GM18511 (cell line): ENCODE data around the gene ELFN1.
"Not testable (repeated sequence)": the region's sequence is repeated elsewhere in the genome, so short reads cannot be mapped to it uniquely, and the experiment has no call there.

Experiments used
- ATAC-seq: cut with Tn5 transposase; IDR thresholded peaks from one replicate; pipeline ENCODE4 v1.9.1; 2021; ENCODE audit warnings: mild to moderate bottlenecking, moderate library complexity; ENCODE audit not compliant: unreplicated experiment

The ELFN1 gene

DNA sequence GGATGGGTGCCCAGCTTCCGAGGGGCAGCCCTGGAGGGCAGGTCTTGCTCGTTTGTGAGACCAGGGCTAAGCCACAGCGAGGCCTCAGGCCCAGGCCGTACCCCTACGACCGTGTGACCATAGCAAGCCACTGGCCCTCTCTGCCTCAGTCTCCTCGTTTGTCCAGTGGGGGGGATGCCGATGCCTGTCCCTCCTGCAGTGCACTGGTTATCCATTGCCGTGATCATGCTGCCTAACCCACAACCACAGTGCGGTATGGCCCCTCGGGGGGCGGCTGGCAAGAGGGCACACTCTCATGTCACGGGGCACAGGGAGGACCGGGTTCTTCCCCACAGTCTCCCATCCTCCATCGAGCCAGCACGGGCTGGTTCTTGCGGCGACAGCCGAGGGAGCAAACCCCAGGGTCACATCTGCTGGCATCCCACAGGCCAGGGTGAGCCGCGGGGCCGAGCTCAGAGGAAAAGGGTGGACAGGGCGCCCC is 80.5 kb downstream of the ELFN1 start:
- ATAC-seq, result no peak

DNA sequence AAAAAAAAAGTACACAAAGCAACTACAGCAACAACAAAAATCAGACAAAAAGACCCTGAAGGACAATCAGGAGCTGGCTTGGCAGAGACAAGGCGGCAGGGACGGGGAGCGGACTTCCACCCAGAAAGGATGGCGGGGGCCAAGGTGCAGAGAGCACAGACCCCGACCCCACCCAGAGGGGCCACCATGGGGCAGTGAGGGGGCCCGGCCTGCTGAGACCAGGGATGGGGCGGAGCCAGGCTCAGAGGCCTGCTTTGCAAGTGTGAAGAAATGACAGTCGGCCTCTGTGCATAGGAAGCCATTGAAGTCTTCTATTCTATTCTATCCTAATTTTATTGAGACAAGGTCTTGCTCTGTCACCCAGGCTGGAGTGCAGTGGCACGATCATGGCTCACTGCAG is 82.0 kb downstream of the ELFN1 start:
- no peak for ATAC-seq

DNA sequence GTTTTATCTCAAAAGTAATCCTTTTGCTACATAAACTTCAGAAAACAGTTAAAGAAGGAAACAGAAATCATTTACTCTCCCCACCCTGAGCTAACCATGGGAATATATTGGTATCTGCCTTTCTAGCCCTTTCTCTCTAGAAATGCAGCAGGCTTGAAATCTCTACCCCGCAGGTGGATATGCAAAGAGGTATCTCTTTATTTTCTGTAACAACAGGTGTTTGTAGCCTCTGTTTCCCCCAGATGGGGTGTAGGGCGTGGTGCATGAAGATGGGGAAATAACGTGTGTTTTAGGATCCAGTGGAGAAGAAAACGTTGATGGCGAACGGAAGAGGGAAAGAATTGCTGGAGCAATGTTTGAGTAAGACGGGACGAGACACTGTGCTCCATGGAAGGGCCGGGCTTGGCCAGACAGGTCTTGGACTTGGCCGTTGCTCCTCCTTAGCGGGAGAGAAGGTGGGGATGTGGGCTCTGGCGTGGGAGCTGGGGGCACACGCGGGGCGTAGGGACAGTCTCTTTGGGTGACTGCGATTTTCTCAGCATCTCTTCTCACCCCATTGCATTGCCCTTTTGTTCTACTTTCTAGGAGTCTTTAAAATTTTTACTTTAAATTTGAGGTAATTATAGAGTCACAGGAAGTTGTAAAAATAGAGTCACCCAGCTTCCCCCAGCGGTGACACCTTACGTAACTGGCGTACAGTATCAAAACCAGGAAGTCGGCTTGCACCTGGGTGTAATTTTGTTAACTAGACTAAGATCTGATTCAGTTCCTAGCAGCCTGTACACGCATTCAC is 82.9 kb downstream of the ELFN1 start:
- no peak for ATAC-seq

DNA sequence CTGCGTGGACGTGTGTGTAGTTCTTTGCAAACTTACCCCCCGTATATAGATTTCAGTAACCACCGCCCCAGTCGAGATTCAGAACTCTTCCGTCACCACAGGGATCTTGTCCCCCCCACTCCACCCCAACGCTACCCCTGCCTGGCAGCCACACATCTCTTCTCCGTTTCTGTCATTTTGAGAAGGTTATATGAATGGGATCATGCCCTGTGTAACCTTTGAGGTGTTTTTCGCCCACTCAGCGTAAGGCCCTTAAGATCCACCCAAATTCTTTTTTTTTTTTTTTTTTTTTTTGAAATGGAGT is 83.4 kb downstream of the ELFN1 start:
- no peak for ATAC-seq

DNA sequence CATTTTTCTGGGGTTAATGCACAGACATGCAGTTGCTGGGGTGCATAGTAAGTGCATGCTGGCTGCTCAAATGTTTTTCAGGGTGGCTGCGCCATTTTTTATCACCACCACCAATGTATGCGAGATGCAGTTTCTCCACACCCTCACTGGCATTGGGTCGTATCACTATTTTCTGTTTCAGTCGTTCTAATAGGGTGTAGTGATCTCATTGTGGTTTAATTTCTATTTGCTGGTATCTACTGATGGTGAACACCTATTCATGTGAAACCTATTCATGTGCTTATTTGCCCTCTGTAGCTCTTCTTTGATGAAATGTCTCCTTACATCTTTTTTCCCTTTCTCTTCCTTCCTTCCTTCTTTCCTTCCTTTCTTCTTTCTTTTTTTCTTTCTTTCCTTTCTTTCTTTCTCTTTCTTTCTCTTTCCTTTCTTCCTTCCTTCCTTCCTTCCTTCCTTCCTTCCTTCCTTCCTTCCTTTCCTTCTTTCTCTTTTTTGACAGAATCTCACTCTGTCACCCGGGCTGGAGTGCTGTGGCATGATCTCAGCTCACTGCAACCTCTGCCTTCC is 84.3 kb downstream of the ELFN1 start:
- ATAC-seq, result no peak

DNA sequence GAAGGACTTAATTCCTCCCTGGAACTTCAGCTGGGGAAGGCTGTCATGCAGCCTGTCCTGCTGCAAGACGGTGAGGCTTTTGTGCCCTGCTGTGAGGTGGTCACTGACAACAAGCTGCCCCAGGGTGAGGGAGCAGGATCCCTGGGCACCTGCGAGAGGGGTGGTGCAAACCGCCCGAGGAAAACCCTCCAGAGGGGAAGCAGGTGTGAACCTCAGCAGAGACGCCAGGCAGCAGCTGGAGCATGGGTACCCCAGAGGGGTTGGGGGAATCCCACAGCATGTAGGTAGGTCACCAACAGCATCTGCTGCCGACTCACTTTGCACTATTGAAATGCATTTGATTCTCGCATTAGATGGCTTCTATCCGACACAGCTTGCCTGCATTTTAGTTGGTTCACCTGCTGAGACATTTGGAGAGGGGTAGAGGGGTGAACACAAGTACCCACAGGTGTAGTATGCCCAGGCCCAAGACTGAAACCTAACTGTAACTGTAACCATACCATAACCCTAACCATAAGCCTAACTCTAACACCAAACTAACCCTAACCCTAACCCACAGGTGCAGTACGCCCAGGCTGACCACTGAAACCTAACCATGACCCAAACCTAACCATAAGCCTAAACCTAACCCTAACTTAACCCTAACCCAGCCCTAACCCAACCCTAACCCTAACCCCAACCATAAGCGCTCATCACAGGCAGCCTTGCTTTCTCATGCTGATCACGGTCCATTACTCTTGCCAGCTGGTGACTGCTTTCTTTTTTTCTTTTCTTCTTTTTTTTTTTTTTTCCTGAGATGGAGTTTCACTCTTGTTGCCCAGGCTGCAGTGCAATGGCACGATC is 85.9 kb downstream of the ELFN1 start:
- no peak for ATAC-seq

DNA sequence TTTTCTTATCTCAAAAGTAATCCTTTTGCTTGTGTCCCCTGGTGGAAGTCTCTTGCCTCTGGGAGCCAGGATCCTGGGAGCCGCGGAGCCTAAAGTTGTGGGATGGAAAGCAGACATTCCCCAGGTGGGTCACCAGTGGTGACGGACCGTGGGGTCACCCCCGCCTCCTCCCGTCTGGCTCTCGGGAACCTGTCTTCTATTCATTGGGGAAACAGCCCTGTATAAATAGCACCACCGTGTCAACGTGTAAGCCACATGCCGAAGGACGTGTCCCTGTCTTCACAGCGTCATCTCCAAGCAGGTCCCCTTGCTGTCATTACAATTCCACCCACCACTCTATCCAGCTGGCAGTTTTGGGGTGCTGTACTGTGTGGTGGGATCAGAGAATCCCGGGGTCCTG is 87.5 kb downstream of the ELFN1 start:
- ATAC-seq, result no peak

DNA sequence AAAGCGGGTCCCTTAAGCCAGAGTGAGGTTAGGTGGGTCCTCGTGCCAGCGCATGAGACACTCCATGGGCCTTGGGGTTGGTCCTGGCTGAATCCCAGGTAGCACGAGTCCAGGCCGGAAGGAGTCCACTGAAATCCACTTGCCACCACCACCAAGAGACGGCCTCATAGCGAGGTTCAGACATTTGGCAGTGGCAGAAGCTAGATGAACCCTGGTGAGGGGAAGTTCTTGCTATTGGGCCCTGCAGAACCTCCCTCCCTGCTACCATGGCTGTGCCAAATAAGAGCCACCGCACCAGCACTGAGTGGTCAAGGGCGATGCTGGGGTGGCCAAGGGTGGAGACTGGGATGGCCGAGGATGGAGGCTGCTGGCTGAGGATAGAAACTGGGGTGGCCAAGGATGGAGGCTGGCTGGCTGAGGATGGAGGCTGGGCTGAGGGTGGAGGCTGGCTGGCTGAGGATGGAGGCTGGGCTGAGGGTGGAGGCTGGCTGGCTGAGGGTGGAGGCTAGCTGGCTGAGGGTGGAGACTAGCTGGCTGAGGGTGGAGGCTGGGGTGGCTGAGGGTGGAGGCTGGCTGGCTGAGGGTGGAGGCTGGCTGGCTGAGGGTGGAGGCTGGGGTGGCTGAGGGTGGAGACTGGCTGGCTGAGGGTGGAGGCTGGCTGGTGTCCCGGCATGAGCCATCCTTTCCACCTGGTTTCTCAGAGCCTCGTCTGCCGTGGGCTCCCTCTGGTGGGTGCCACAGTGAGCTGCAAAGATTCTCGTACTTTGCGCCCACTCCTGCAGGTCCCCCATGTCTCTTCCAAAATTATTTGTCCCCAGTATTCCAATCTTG is 88.2 kb downstream of the ELFN1 start:
- no peak for ATAC-seq

DNA sequence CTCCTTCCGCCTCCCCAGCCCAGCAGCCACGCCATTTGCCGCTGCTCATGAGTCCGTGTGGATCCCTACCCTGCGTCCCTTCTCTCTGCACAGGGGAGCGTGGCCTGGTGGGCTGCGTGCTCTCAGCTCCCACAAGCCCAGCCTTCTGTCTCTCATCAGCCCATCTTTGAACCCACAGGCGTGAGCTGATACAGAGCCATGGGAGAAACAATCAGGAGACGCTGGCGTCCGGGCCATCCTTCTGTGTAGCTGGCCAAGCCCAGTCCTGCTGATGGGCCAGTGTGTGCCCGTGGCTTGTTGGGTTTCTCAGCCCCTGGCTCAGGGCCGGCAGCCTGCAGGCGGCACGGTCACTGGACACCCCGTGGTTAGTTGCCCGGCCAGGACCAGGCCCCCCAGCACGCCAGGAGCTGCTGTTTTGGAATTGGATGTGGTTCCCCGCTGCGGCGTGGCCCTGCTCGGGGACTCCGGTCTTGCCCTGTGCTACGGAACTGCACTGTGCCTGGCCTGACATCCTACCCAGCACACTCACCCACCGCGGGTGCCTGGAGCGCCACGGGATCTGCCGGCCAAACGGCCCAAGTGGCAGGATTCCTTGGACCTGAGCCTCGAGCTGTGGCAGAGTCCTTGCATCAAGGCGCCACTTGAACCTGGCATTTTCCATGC is 88.9 kb downstream of the ELFN1 start:
- ATAC-seq, result no peak

DNA sequence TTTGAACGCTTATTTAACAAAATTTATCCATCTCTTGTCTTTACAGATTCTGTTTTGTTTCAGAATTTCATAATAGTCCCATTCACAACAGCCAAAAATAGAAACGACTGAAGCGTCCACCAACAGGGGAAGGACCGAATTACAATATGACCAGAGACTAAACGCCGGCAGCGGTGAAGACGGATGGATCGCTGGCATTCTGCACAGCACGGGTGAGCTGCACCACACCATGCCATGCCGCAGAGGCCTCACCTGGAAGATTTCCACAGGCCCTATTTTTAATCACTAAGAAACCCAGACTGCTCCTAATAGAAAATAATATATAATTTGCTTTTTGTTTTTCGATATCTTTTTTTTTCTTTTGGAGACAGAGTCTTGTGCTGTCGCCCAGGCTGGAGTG is 91.0 kb downstream of the ELFN1 start:
- ATAC-seq, result no peak

DNA sequence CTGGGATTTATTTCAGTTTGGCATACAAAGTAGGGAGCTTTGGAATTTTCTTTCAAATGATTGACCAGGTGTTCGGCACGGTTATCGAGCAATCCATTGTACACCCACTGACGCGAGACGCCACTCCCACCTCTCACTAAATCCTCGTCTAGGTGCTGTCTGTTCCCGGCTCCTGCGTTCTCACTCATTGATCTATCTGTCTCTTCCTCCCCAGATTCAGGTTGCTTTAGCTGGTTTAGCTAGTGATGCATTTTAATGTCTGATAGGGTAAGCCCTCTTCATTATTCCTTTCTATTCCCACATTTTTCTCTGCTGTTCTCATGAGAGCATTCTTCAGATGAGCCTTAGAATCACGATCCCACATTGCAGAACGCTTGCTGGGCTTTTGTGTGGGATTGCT is 91.7 kb downstream of the ELFN1 start:
- no peak for ATAC-seq

DNA sequence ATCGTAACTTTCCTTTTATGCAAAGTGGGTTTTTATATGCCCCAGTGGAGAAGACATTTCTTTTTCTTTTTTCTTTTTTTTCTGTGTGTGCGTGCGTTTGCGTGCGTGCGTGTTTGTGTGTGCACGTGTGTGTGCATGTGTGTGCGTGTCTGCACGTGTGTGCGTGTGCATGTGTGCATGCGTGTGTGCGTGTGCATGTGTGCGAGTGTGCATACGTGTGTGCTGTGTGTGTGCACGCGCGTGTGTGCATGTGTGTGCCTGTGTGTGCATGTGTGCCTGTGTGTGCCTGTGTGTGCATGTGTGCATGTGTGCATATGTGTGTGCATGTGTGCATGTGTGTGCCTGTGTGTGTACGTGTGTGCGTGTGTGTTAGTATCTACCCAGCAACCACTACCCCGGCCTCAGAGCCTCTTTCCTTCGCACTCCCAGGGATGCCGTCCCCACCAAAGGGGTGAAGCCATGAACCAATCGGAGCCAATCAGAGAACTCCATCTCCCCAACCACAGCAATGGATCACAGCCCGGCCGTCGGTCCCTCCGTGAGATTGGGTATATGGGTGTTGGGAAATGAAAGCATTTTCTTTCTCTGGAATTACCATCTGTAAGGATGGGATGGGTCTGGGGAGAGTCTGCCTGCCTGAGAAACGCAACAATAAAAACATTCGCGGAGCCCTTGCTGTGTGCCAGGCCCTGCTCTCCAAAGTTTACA is 92.3 kb downstream of the ELFN1 start:
- no peak for ATAC-seq

DNA sequence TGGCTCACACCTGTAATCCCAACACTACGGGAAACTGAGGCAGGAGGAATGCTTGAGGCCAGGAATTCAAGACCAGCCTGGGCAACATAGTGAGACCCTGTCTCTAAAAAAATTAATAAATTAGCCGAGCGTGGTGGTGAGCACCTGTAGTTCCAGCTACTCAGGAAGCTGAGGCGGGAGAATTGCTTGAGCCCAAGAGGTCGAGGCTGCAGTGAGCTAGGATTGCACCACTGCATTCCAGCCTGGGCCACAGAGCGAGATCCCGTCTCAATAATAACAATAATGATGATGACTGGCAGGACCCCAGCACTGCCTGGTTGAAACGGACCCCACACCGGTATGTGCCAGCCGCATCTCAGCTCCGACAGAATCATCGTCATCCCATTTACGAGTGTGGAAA is 93.0 kb downstream of the ELFN1 start:
- no peak for ATAC-seq

DNA sequence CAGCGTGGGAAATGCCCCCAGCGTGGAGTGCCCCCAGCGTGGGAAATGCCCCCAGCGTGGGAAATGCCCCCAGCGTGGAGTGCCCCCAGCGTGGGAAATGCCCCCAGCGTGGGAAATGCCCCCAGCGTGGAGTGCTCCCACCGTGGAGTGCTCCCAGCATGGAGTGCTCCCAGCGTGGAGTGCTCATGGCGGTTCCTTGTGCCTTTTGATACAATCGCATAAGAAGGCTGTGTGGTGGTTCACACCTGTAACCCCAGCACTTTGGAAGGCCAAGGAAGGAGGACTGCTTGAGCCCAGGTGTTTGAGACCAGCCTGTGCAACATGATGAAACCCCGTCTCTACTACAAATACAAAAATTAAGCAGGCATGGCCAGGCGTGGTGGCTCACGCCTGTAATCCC is 93.8 kb downstream of the ELFN1 start:
- ATAC-seq, result not testable (repeated sequence)

DNA sequence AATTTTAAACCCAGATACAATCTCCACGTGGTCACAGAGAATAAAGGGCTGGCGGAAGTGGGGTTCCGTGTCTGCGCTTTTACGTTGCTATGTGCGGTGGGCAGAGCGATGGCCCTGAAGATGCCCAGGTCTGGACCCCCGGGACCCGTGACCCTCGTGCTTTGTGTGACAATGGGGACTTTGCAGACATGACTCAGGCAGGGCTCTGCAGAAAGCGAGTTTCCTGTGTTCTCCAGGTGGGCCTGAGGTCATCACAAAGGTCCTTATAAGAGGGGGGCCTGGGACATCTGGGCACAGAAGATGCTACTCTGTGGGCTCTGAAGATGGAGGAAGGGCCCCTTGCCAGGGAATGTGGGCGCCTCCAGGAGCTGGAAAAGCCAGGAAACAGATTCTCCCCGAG is 95.3 kb downstream of the ELFN1 start:
- no peak for ATAC-seq

DNA sequence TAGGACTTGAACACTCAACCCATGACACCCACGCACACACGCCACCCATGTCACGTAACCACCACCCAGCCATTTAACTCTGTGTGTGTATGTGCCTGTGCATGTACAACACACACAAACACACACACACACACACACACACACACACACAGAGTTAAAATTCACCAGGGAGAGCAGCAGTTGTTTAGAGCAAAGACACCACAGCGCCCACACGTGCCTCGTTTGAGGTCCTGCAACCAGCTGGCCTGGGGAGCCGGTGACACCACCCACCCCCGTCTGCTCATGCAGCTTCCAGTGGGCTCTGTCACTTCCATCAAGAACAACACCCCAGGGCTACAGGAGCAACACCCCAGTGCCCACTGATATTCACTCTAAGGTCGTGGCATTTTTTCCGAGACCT is 97.4 kb downstream of the ELFN1 start:
- ATAC-seq, result no peak

DNA sequence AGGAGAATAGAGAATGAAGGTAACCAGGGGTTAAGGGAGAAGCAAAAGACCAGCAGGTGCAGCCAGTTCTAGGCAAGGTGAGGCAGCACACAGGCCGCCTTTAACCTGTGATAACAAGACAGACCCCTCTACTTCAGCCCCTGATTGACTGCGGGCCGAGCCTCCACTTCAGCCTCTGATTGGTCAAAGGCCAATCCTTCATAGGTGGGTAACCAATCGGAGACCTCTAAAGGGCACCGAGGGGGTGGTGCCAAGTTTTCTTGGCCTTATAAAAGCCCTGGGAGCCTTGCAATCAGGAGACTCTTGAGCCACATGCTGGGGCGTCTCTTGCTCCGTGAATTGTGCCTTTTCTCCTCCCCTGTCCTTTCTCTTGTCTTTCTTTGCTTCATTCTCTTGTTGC is 98.8 kb downstream of the ELFN1 start:
- no peak for ATAC-seq

DNA sequence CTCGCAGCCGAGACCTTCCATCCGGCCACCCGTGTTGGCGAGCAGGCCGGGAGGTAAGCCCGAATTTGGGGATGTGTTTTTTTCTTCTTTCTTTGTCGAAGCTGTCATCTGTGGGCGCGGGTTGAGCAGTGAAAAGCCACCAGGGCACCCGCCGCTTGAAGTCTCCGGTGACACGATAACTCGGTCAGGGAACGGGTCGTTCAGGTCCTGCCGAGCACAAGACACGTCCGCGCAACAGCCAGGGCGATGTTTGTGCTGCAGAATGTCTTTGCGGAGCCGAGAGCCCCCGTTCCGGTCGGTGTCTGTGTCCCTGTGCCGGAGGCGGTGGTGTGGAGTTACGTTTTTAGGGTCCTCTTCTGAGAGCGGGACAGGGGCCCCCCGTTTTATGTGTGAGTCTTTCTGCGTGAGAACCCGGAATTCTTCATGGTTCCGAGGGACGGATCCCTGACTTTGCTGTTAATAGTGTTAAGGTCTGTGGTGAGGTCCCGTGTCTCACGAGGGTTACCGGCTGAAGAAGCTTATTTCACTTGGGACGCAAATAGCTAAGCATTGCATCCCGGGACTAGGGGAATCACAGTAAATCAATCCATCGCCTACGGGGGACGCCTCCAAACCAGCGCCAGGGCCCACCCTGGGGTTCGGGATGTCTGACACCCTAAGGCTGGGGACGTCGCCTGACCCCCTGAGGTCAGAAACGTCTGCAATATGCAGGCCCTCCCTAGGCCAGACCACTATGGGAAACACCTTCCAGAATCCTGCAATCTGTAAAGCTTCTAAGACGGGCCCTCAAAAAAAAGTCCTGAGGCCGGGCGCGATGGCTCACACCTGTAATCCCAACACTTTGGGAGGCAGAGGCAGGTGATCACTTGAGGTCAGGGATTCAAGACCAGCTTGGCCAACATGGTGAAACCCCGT is 99.5 kb downstream of the ELFN1 start:
- no peak for ATAC-seq

DNA sequence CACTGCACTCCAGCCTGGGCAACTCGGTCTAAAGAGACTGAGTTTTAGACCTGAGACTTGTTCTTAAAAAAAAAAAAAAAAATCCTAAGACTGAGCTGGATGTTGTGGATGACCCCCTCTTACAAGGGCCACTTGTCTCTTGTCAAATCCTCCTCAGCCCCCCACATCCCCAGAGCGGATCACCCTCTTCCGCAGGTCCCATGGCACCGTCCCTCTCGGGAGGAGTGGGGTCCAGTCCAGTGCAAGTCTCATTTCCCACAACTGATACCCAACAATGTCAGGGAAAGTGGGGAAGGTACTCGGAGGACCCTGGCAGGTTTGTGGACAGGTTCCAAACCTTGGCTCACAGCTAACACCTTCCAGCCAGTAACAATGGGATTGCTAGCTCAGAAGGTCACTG is 100.3 kb downstream of the ELFN1 start:
- ATAC-seq, result no peak
